Measurements from ENCODE around the gene RNF150. TPM values are rescaled to one million over a fixed set of nuclear protein-coding genes. Genes with fewer than 3 reads are reported as not detected.
A peak's percentile ranks its signal among the peaks of the same experiment; 100 is the strongest.

Gene RNF150
- total and polyA plus RNA-seq, 2 of the 8 experiments (the other 6 are each of a cell fraction or from before 2014, with no cell fraction given) = 3.4 to 4.8 TPM

DNA sequence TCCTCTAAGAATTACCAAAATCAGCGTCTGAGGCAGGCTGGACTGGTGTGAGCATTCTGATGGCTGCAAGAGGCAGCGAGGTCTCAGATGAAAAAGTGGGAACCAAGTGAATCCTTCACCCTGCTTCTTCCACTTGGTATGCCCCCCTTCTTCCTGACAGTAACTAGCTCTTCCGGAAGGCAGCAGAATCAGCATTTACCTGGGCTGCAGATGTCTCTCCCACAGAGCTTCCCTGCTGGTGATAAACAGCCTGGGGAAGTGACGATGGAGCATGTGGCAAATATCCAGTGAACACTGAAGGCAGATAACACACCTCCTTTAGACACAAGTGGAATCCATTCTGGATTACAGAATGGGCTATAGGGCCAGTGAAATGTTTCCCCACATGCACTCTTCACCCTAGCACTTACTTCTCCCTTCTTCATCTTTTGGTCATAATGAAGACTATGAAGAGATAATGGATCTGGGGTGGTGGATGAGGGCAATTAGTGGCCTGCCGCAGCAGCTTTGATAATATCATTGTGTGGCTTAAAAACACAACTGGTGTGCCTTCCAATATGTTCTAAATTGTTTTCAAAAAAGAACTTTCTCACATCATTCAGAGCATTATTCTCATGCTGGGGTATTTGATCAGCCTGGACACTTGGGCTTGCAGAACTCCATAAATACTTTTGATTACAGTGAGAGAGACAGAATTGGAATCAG lies 316.3 kb downstream of the RNF150 start:
- H2BK12ac ChIP-seq (ENCODE audit: low read depth, low read length) = no peak overlapping the region
- H3K79me1 ChIP-seq (ENCODE audit: low read depth, low read length) = no peaks in the 10 kb centered on the region
- FAIRE-seq = no peak
- H3K14ac ChIP-seq (ENCODE audit: insufficient read length) = no peak overlapping the region
- no peak for TF ChIP-seq SRF (IDR thresholded peaks at IDR 0.05; ENCODE audit: low read depth, low read length)
- no peak for TF ChIP-seq FOSL1 (IDR thresholded peaks at IDR 0.05; ENCODE audit: insufficient read depth, low read depth, low read length)
- H3K4me2 ChIP-seq (ENCODE audit: insufficient read depth in 1 of 2, low read depth in 2 of 2, low read length in 2 of 2) = no peak overlapping the region
- DNase-seq (ENCODE audit: low read depth in 1 of 2, low spot score in 2 of 2) = no peak
- H3K9ac ChIP-seq (replicated peaks in 1 of 4; ENCODE audit: extremely low read depth in 1 of 4, low read depth in 3 of 4, low read length in 3 of 4) = no peak overlapping the region
- no peaks in the 10 kb centered on the region for H3K9me3 ChIP-seq (ENCODE audit: insufficient read depth in 2 of 2, low read depth in 1 of 2, low read length in 1 of 2)
- no peak overlapping the region for H2BK20ac ChIP-seq (ENCODE audit: low read length)
- no peak overlapping the region for H2AK5ac ChIP-seq (ENCODE audit: low read depth, low read length)
- POLR2A ChIA-PET (ENCODE audit: partially characterized antibody) = interaction anchor here (0.6 kb wide), 1 partner anchor 15 kb away, joined by 3 read pairs; no protein-coding TSS in a partner anchor
- H4K5ac ChIP-seq (ENCODE audit: insufficient read length, low read depth, low read length) = no peak overlapping the region
- H3K27me3 ChIP-seq (replicated peaks in 1 of 4; ENCODE audit: control insufficient read depth in 3 of 4, extremely low read depth in 1 of 4, insufficient read depth in 3 of 4, low read length in 3 of 4) = no peaks in the 10 kb centered on the region
- peak overlapping the region; percentile 85; the same call in 1 of the 2 replicates for H2AFZ ChIP-seq (ENCODE audit: low read length)
- H3K36me3 ChIP-seq (ENCODE audit: control insufficient read depth in 2 of 4, insufficient read depth in 4 of 4, low read length in 3 of 4) = no peaks in the 10 kb centered on the region
- no peak overlapping the region for H3K4ac ChIP-seq (replicated peaks; ENCODE audit: insufficient read length, low read depth, low read length)
- CTCF ChIA-PET (ENCODE audit: partially characterized antibody) = interaction anchor here (0.6 to 1.6 kb wide), 6 partner anchors 22 to 456 kb away, joined by 3 to 6 read pairs (median 4); no protein-coding TSS in a partner anchor
- 72% methylated on average over 5 of the region's 5 CpGs; no CpG with 5 or more reads in 1 of the 2 experiments for WGBS, 2 experiments (ENCODE audit: extremely low coverage in 1 of 2, insufficient coverage in 1 of 2, insufficient read length in 1 of 2, insufficient replicate concordance in 2 of 2, low coverage in 1 of 2, low lambda C conversion rate in 2 of 2, missing lambda C conversion rate in 1 of 2)
- H2BK120ac ChIP-seq (replicated peaks; ENCODE audit: low read depth, low read length) = no peak overlapping the region
- H3K18ac ChIP-seq (ENCODE audit: extremely low read depth, low read length) = no peak overlapping the region
- no peak overlapping the region for H4K91ac ChIP-seq (replicated peaks; ENCODE audit: insufficient read length, low read length)
- H2BK5ac ChIP-seq (ENCODE audit: low read depth, low read length) = no peak overlapping the region
- no peak overlapping the region for H2BK15ac ChIP-seq (ENCODE audit: low read length)
- no peaks in the 10 kb centered on the region for H3K79me2 ChIP-seq (ENCODE audit: control insufficient read depth in 1 of 2, insufficient read depth in 2 of 2, low read length in 2 of 2)
- H3K27ac ChIP-seq (ENCODE audit: low read depth, low read length) = no peak overlapping the region
- no peaks in the 10 kb centered on the region for H4K20me1 ChIP-seq (replicated peaks in 1 of 2; ENCODE audit: control insufficient read depth in 1 of 2, insufficient read depth in 2 of 2, low read length in 2 of 2)
- no peak overlapping the region for H4K8ac ChIP-seq (ENCODE audit: extremely low read depth, insufficient read depth, low read length)
- H3K23me2 ChIP-seq (ENCODE audit: low read depth, low read length) = no peaks in the 10 kb centered on the region
- H3K4me1 ChIP-seq (replicated peaks in 1 of 4; ENCODE audit: control insufficient read depth in 3 of 4, insufficient read depth in 4 of 4, low read length in 3 of 4) = 0 out of 7 replicates have a peak, but pooled peaks cover 0 to 2% (median 0%) of the 10 kb centered on the region in 4 experiments
- no peak overlapping the region for H3K56ac ChIP-seq (replicated peaks; ENCODE audit: insufficient read length, low read depth, low read length)
- H3K4me3 ChIP-seq (ENCODE audit: extremely low read depth in 1 of 4, insufficient read depth in 2 of 4, low read depth in 3 of 4, low read length in 4 of 4) = no peak overlapping the region
- H3K23ac ChIP-seq (ENCODE audit: insufficient read length) = no peak overlapping the region

Data from H1 (cell line).